Liver (tissue), 9 donors: Measurements from ENCODE around the gene NFIB. TPM values are rescaled to one million over a fixed set of nuclear protein-coding genes. Genes with fewer than 3 reads are reported as not detected.
A peak's percentile ranks its signal among the peaks of the same experiment; 100 is the strongest.

ENCODE experiments used
- DNase-seq: peaks from one replicate; pipeline ENCODE4 v3.0.0-alpha.2; 2017; ENCODE audit warnings: low spot score
- H3K27ac ChIP-seq, 2 donors: one replicate each; pipeline ENCODE4 v1.7.0; 2013; ENCODE audit warnings: inconsistent platforms in 2 of 2, low read length in 2 of 2, control low read depth in 1 of 2, low read depth in 1 of 2, mild to moderate bottlenecking in 1 of 2
- H3K27me3 ChIP-seq, 4 donors: one replicate each; pipeline versions ENCODE4 v1.6.1 to v1.7.0; 2013; ENCODE audit warnings: low read length in 3 of 4, inconsistent platforms in 1 of 4, mild to moderate bottlenecking in 1 of 4, moderate library complexity in 1 of 4; ENCODE audit not compliant: control insufficient read depth in 4 of 4, insufficient read depth in 4 of 4
- H3K36me3 ChIP-seq, 4 donors: one replicate each; pipeline versions ENCODE4 v1.6.1 to v1.7.0; 2013; ENCODE audit warnings: low read length in 3 of 4, mild to moderate bottlenecking in 3 of 4, low read depth in 1 of 4, moderate library complexity in 1 of 4; ENCODE audit not compliant: control insufficient read depth in 4 of 4, insufficient read depth in 3 of 4
- H3K4me1 ChIP-seq, 4 donors: one replicate each; pipeline versions ENCODE4 v1.6.1 to v1.7.0; 2013; ENCODE audit warnings: low read length in 3 of 4, mild to moderate bottlenecking in 3 of 4, moderate library complexity in 1 of 4; ENCODE audit not compliant: control insufficient read depth in 4 of 4, insufficient read depth in 4 of 4
- H3K4me3 ChIP-seq, 3 donors: one replicate each; pipeline versions ENCODE4 v1.6.1 to v1.7.0; 2013; ENCODE audit warnings: low read length in 3 of 3, control low read depth in 1 of 3, low read depth in 1 of 3, mild to moderate bottlenecking in 1 of 3
- H3K9ac ChIP-seq, 2 donors: one replicate each; pipeline ENCODE4 v1.7.0; 2013; ENCODE audit warnings: low read length in 2 of 2, mild to moderate bottlenecking in 2 of 2, moderate library complexity in 2 of 2, control low read depth in 1 of 2, low read depth in 1 of 2
- H3K9me3 ChIP-seq, 4 donors: one replicate each; pipeline versions ENCODE4 v1.6.1 to v1.7.0; 2013; ENCODE audit warnings: low read length in 3 of 4; ENCODE audit not compliant: control insufficient read depth in 4 of 4
- EGR1 ChIP-seq, 2 donors: IDR thresholded peaks; 2 replicates each; pipeline ENCODE4 v1.6.1; 2016 to 2018; ENCODE audit warnings: antibody characterized with exemption in 2 of 2, low read depth in 2 of 2
- FOXA1 ChIP-seq: IDR thresholded peaks from 2 replicates; pipeline ENCODE4 v1.6.1; 2016; ENCODE audit warnings: antibody characterized with exemption
- FOXA2 ChIP-seq: IDR thresholded peaks from 2 replicates; pipeline ENCODE4 v1.6.1; 2016; ENCODE audit warnings: antibody characterized with exemption
- GABPA ChIP-seq, 2 donors: IDR thresholded peaks in 1 of 2; conservative IDR thresholded peaks in 1 of 2; 2 replicates each; pipeline ENCODE4 v1.6.1; 2016; ENCODE audit warnings: antibody characterized with exemption in 2 of 2, mild to moderate bottlenecking in 1 of 2, moderate library complexity in 1 of 2
- HNF4A ChIP-seq, 2 donors: conservative IDR thresholded peaks; 2 replicates each; pipeline ENCODE4 v1.6.1; 2016; ENCODE audit warnings: antibody characterized with exemption in 2 of 2, mild to moderate bottlenecking in 2 of 2
- HNF4G ChIP-seq: IDR thresholded peaks from 2 replicates; pipeline ENCODE4 v1.6.1; 2016; ENCODE audit warnings: antibody characterized with exemption
- JUND ChIP-seq, 2 donors: IDR thresholded peaks; 2 replicates each; pipeline ENCODE4 v1.6.1; 2016; ENCODE audit warnings: antibody characterized with exemption in 2 of 2
- MAX ChIP-seq: IDR thresholded peaks from 2 replicates; pipeline ENCODE4 v1.6.1; 2016; ENCODE audit warnings: antibody characterized with exemption
- NR2F2 ChIP-seq: IDR thresholded peaks from 2 replicates; pipeline ENCODE4 v1.6.1; 2016; ENCODE audit warnings: antibody characterized with exemption
- RAD21 ChIP-seq, 2 donors: IDR thresholded peaks; 2 replicates each; pipeline ENCODE4 v1.6.1; 2016; ENCODE audit warnings: antibody characterized with exemption in 2 of 2, mild to moderate bottlenecking in 2 of 2
- REST ChIP-seq: IDR thresholded peaks from 2 replicates; pipeline ENCODE4 v1.6.1; 2016; ENCODE audit warnings: antibody characterized with exemption, mild to moderate bottlenecking
- RXRA ChIP-seq, 2 donors: IDR thresholded peaks; 2 replicates each; pipeline ENCODE4 v1.6.1; 2017 to 2018; ENCODE audit warnings: antibody characterized with exemption in 2 of 2, mild to moderate bottlenecking in 1 of 2
- SP1 ChIP-seq: IDR thresholded peaks from 2 replicates; pipeline ENCODE4 v1.6.1; 2018; ENCODE audit warnings: antibody characterized with exemption, mild to moderate bottlenecking
- TAF1 ChIP-seq: conservative IDR thresholded peaks from 2 replicates; pipeline ENCODE4 v1.6.1; 2016; ENCODE audit warnings: antibody characterized with exemption, mild to moderate bottlenecking
- YY1 ChIP-seq: IDR thresholded peaks from 2 replicates; pipeline ENCODE4 v1.6.1; 2016; ENCODE audit warnings: antibody characterized with exemption, mild to moderate bottlenecking
- ZBTB33 ChIP-seq: IDR thresholded peaks from 2 replicates; pipeline ENCODE4 v1.6.1; 2016; ENCODE audit warnings: antibody characterized with exemption
- WGBS: extraction: QIAGEN DNeasy Blood & Tissue Kit; methylation state at CpG from one replicate; pipeline ENCODE4 v1.1.7; 2013; 5-methylcytosine and 5-hydroxymethylcytosine counted together
- polyA plus RNA-seq, 2 donors: library from polyadenylated mRNA; stranded (reverse) in 1 of 2; unstranded in 1 of 2; fragments of 200-250 nt in 1 of 2; fragments of >200 nt in 1 of 2; fragmentation: Nextera tagmentation in 1 of 2; extraction: Ambion mirVana in 1 of 2; gene quantifications; one replicate each; pipeline versions ENCODE4 v1.2.1 to v1.2.3, GENCODE V29; 2013 to 2015
- total RNA-seq, 2 donors: library from RNA; depleted of rRNA; stranded (reverse); fragments of >200 nt; gene quantifications; one replicate each; pipeline ENCODE4 v1.2.3, GENCODE V29; 2014
- donor health status: healthy.
- donor health status: healthy.
- donor health status: healthy.
- donor health status: healthy.
- donor health status: healthy.

NFIB gene
- total and polyA plus RNA-seq, 4 donors, result 3.2 to 23.2 (median 8.0) TPM

- no peak for DNase-seq
- Histone ChIP-seq H3K9me3 (peaks cover 0 to 3% (median 0%) of the 10 kb centered on the region in 4 donors), H3K27me3 (peaks cover 0 to 38% (median 10%) of the 10 kb centered on the region in 4 donors), H3K4me3 (peak overlapping the region in 2 of 3 donors; percentile 51 to 59), H3K9ac (no peak overlapping the region), H3K36me3 (no peaks in the 10 kb centered on the region), H3K4me1 (peaks cover 13 to 54% (median 41%) of the 10 kb centered on the region in 4 donors), H3K27ac (no peak overlapping the region)
- TF ChIP-seq GABPA (IDR thresholded peaks at IDR 0.05 in 1 of 2, conservative IDR thresholded peaks at IDR 0.05 in 1 of 2), result no peak
- no peak for TF ChIP-seq HNF4G
- TF ChIP-seq RXRA (IDR thresholded peaks at IDR 0.05), result no peak
- no peak for TF ChIP-seq JUND (IDR thresholded peaks at IDR 0.05)
- TF ChIP-seq FOXA2, result no peak
- no peak for TF ChIP-seq SP1
- no peak for TF ChIP-seq NR2F2
- no peak for TF ChIP-seq REST
- no peak for TF ChIP-seq HNF4A (conservative IDR thresholded peaks at IDR 0.05)
- 5% methylated on average over 15 of the region's 15 CpGs for WGBS
These were observed 35.2 kb upstream of the NFIB start for GRCh38 chr9:14349146-14349446.

GRCh38 chr9:14348373-14349145 lies 34.6 kb upstream of the NFIB start:
- Histone ChIP-seq H3K9ac (no peak overlapping the region), H3K27me3 (peaks cover 0 to 38% (median 10%) of the 10 kb centered on the region in 4 donors), H3K4me3 (peak overlapping the region; percentile 51 to 59 (median 54)), H3K36me3 (no peaks in the 10 kb centered on the region), H3K27ac (peak overlapping the region in 1 of 2 donors; percentile 41), H3K9me3 (peaks cover 0 to 3% (median 0%) of the 10 kb centered on the region in 4 donors), H3K4me1 (peaks cover 13 to 56% (median 42%) of the 10 kb centered on the region in 4 donors)
- DNase-seq, result no peak
- WGBS, result 2% methylated on average over 43 of the region's 43 CpGs
- TF ChIP-seq TAF1, result no peak
- TF ChIP-seq HNF4G, result no peak
- no peak for TF ChIP-seq ZBTB33
- no peak for TF ChIP-seq FOXA2
- no peak for TF ChIP-seq RAD21 (IDR thresholded peaks at IDR 0.05)
- TF ChIP-seq FOXA1, result no peak
- no peak for TF ChIP-seq EGR1 (IDR thresholded peaks at IDR 0.05; ENCODE audit: low read depth in 2 of 2)
- TF ChIP-seq JUND (IDR thresholded peaks at IDR 0.05), result no peak
- TF ChIP-seq NR2F2, result no peak
- TF ChIP-seq YY1, result no peak
- no peak for TF ChIP-seq MAX
